ENCODE data around the gene TOX2. TPM values are rescaled to one million over a fixed set of nuclear protein-coding genes. Genes with fewer than 3 reads are reported as not detected.
A peak's percentile ranks its signal among the peaks of the same experiment; 100 is the strongest.

TOX2 gene
- total RNA-seq, 1 donor from 2014 or later: 24.3 TPM

DNA sequence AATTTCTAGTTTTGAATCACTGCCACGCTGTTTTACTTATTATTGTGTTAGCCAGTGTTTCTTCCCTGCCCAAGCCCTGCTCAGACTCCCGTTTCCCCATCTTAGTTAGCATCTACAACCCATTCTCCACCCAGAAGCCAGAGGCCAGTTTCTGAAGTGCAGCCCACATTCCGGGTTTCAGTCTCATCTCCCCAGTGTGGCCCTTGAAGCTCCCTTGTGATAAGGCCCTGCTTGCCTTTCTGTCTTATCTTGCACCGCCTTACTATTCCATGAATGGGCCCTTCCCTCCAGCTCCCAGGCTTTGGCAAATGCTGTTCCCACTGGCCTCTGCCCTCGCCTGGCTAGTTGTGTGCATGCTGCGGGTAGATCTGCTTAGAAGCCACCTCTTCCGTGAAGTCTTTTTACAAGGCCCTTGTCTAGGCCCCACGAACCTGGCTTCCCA, 41.1 kb downstream of the TOX2 start:
- DNase-seq (no peak), ATAC-seq (no peak)
- intact Hi-C loops (cut with DNase I): no loop called here
- H3K4me1 ChIP-seq: peaks cover 60% of the 10 kb centered on the region
- no peaks in the 10 kb centered on the region for H3K9me3 ChIP-seq
- peak overlapping the region; percentile 51 for H3K27ac ChIP-seq
- TF ChIP-seq, protein P1, sequence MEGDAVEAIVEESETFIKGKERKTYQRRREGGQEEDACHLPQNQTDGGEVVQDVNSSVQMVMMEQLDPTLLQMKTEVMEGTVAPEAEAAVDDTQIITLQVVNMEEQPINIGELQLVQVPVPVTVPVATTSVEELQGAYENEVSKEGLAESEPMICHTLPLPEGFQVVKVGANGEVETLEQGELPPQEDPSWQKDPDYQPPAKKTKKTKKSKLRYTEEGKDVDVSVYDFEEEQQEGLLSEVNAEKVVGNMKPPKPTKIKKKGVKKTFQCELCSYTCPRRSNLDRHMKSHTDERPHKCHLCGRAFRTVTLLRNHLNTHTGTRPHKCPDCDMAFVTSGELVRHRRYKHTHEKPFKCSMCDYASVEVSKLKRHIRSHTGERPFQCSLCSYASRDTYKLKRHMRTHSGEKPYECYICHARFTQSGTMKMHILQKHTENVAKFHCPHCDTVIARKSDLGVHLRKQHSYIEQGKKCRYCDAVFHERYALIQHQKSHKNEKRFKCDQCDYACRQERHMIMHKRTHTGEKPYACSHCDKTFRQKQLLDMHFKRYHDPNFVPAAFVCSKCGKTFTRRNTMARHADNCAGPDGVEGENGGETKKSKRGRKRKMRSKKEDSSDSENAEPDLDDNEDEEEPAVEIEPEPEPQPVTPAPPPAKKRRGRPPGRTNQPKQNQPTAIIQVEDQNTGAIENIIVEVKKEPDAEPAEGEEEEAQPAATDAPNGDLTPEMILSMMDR (IDR thresholded peaks at IDR 0.05): no peak
- no peaks in the 10 kb centered on the region for H3K27me3 ChIP-seq
- no peak overlapping the region for H3K4me3 ChIP-seq
- no peaks in the 10 kb centered on the region for H3K36me3 ChIP-seq

DNA sequence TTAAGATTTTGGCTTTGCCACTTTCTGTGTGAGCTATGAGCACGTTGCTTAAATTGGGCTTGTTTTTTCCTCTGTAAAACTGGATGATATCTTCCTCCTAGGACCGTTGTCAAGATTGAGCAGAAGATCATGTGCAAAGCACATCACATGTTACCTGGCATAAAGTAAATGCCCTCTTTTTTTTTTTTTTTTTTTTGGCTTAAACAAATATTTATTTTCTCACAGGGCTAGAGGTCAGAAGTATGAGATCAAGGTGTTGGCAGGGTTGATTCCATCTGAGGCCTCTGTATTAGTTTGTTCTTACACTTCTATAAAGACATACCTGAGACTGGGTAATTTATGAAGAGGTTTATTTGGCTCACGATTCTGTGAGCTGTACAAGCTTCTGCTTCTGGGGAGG, 42.7 kb downstream of the TOX2 start:
- no peaks in the 10 kb centered on the region for H3K36me3 ChIP-seq
- TF ChIP-seq, protein P1 (IDR thresholded peaks at IDR 0.05): no peak
- DNase-seq (no peak), ATAC-seq (no peak)
- H3K27ac ChIP-seq: no peak overlapping the region
- no peak overlapping the region for H3K4me3 ChIP-seq
- H3K9me3 ChIP-seq: no peaks in the 10 kb centered on the region
- intact Hi-C loops (cut with DNase I): no loop called here
- H3K27me3 ChIP-seq: no peaks in the 10 kb centered on the region
- H3K4me1 ChIP-seq: peaks cover 60% of the 10 kb centered on the region

DNA sequence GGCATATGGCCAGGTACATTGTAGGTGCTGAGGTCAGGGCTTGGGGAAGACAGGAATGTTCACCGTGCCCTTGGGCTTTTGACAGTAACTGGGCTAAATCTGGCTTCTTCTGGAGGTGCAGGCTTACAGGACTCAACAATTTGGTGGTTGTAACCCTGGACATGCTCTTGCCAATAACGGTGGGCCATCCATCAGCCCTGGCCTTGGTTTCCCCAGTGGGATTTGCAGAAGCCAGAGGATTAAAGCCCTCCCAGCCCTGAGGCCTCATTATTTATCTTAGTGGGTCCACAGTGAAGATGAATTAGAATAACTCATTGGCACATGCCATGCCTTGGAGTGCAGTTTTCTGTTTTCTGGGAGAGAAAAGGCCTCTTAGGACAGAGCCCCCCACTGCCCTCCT, 44.0 kb downstream of the TOX2 start:
- DNase-seq (no peak), ATAC-seq (no peak)
- Histone ChIP-seq H3K36me3 (no peaks in the 10 kb centered on the region), H3K9me3 (no peaks in the 10 kb centered on the region), H3K4me1 (peaks cover 60% of the 10 kb centered on the region), H3K4me3 (no peak overlapping the region), H3K27me3 (no peaks in the 10 kb centered on the region), H3K27ac (no peak overlapping the region)
- TF ChIP-seq, protein P1 (IDR thresholded peaks at IDR 0.05): no peak
- intact Hi-C loops (cut with DNase I): no loop called here

DNA sequence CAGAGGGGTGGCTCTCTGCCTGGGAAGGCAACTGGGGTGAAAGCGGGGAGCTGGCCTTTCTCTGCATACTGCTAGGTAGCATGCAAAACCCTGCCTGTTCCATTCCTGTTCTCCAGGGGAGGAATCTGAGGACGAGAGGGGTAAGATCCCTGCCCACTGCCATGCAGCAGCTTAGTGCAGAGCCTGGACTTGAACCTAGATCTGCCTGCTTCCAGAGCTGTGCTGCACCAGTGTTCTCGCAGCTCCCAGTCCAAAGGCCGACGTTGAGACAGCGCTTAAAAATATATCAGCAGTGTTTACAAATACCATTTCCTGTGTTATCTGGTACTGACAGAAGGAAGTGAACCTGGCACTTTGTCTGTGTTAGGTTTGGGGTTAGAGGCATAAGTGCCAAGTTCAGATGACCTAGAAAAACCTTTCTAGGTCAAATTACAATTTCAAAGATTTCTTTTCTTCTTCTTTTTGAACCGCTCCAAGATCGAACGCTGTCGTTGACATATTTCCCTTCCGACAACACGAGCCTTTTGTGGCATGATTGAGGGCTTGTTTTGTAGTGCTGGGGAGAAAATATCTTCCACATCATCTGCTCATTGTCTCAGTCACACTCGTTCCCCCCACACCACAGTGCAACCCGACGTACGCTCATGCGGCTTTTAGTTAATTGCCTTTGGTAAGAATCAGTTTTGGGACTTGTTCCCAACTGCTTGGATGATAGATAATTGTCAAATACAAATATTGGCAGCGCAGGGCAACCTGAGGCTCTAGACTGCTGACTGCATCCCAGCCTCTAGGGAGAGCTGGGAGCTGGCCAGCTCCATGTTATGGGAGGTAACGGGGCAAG, 44.6 kb downstream of the TOX2 start:
- ATAC-seq: peak; percentile 55
- no peak for DNase-seq
- no peak overlapping the region for H3K4me3 ChIP-seq
- no peak overlapping the region for H3K27ac ChIP-seq
- intact Hi-C loops (cut with DNase I): no loop called here
- peaks cover 60% of the 10 kb centered on the region for H3K4me1 ChIP-seq
- H3K27me3 ChIP-seq: no peaks in the 10 kb centered on the region
- TF ChIP-seq, protein P1 (IDR thresholded peaks at IDR 0.05): no peak
- no peaks in the 10 kb centered on the region for H3K9me3 ChIP-seq
- H3K36me3 ChIP-seq: no peaks in the 10 kb centered on the region

DNA sequence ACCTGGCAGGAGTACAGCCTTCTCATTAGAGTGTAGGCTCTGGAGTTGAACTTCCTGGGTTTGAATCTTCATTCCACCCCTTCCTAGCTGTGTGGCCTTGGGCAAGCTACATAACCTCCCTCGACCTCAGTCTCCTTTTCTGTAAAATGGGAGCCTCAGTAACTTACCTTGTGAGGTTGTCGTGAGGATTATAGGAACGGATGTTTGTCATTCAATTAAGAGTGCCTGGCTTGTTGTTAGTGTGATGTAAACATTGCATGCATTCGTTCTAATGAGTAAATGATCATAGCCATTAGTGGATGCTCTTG, 45.2 kb downstream of the TOX2 start:
- TF ChIP-seq, protein P1 (IDR thresholded peaks at IDR 0.05): no peak
- DNase-seq (no peak), ATAC-seq (no peak)
- Histone ChIP-seq H3K9me3 (no peaks in the 10 kb centered on the region), H3K27me3 (no peaks in the 10 kb centered on the region), H3K27ac (no peak overlapping the region), H3K4me3 (no peak overlapping the region), H3K36me3 (no peaks in the 10 kb centered on the region), H3K4me1 (peaks cover 58% of the 10 kb centered on the region)
- intact Hi-C loops (cut with DNase I): no loop called here

Data from upper lobe of right lung (tissue), 1 donor.